ENCODE results near the gene PIGC.

Gene PIGC

DNA sequence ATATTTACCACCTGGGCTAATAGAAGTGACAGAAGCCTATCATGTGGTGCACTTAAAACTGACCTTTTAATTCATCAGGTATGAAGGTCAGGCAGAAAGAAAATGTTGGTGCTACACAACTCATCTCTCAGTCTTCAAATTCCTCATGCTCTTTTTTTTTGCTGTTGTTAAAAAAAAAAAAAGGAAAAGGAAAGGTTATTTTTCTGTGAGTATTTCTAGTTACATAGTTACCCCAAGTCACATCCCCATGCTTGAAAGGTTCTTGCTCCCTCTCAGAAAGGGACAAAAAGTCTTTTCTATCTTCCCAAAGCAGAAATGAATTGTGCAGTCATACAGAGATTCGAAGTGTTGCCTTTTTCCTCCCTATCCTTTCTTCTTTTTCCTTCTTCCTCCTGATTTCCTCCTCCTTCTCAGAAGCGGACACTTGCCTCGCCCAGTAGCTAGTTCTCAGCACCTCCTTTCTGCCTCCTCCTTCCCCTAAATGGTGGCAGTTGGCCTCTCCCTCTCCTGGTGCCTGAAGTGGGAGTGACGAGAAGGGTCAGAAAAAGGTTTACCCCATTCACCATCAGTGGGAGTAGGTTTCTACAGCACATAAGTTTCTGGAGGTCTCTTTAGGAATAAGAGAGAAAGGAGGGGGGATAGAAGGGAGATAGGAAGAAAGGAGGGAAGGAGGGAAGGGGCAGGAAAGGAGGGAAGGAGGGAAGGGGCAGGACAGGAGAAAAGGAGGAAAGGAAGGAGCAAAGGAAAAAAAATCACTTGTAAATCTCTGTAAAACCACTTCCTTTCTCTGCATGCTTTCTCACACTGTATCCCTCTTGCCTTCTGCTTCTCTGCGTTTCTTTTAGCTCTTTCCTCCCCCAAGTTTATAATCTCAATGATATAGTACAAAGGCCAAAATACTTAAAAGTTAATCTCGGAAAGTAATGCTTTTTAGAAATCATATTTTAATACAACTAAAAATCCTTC lies 43.8 kb downstream of the PIGC start:
- DNase-seq (ENCODE audit: low read depth in 1 of 2, low spot score in 1 of 2), result no peak
- no peak for TF ChIP-seq JUND (IDR thresholded peaks at IDR 0.05; ENCODE audit: low read depth)
- in situ Hi-C loops (cut with HindIII; ENCODE audit: low pct_unique_long_range_greater_than_20kb, low sequenced_read_pairs), result no loop called here

DNA sequence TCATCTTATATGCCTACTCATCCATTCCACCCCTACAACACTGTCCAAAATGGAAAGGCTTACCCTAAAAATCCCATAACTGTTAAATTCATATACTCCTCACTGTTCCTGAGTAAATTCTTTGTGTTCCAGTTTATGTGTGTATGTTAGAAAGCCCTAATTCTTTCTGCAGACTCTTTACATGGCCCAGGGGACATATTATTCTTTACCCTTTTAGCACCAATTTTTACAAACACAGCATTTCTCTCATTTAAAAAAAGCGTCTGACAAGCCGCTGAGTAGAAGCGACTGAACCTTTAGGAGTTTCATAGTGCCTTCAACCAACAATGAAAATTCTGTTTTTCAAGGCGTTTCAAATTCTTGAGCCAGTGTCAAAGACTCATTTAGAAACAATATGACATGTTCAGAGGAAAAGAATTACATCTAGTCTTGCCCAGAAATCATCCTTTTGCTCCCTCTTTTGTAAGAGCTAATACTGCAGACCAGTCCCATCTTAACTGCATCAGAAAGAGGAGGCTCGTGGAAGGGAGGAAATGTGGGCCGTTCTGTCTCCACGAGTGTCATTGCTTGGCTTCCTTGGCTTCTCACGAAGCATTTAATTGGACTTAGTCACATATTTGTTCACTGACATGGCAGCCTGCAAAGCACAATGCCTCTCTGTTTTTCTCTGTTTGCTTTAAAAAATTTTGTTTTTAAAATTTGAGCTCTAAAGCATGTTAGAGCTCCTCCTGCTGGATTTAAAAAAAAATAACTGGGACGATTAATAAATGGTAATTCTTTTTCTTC lies 44.7 kb downstream of the PIGC start:
- no peak for TF ChIP-seq JUND (IDR thresholded peaks at IDR 0.05; ENCODE audit: low read depth)
- in situ Hi-C loops (cut with HindIII; ENCODE audit: low pct_unique_long_range_greater_than_20kb, low sequenced_read_pairs), result no loop called here
- peak; percentile 22 to 71 for DNase-seq (ENCODE audit: low read depth in 1 of 2, low spot score in 1 of 2)

DNA sequence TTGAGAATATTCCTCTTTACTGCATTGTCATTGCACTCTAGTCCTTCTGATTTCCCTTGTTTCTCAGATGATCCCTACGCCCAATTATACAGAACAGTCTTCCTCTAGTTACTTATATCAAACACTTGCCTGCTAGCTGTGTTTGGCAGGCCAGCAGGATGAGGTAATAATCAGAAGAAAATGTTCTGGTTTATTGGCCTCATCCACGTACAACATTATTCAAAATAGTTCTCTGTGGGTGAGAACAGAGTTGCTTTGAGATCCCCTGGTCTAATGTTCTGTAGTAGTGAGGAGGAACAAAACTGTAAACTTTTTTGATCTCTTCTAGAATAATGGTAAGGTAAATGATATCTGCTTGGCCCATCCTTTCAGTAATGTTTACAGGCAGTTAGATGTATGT lies 45.7 kb downstream of the PIGC start:
- no peak for DNase-seq (ENCODE audit: low read depth in 1 of 2, low spot score in 1 of 2)
- in situ Hi-C loops (cut with HindIII; ENCODE audit: low pct_unique_long_range_greater_than_20kb, low sequenced_read_pairs), result no loop called here
- TF ChIP-seq JUND (IDR thresholded peaks at IDR 0.05; ENCODE audit: low read depth), result no peak

DNA sequence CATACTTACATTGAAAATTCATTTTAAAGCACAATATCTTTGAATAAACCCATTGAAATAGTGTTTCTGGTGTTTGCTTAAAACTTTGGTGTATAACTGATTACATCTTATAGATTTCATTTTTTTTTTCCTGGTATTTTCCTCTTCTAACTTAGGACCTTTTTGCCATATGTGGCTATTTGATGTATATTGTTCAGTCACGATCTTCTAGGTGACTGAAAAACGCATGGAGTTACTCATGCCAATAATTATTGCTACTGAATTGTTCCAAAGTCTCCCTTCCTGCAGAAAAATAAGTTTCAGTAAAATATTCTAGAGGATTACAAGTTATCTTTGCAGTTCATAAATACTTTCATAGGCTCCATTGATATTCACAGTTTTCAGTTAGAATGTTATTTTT lies 46.2 kb downstream of the PIGC start:
- in situ Hi-C loops (cut with HindIII; ENCODE audit: low pct_unique_long_range_greater_than_20kb, low sequenced_read_pairs), result no loop called here
- no peak for TF ChIP-seq JUND (IDR thresholded peaks at IDR 0.05; ENCODE audit: low read depth)
- DNase-seq (ENCODE audit: low read depth in 1 of 2, low spot score in 1 of 2), result no peak

DNA sequence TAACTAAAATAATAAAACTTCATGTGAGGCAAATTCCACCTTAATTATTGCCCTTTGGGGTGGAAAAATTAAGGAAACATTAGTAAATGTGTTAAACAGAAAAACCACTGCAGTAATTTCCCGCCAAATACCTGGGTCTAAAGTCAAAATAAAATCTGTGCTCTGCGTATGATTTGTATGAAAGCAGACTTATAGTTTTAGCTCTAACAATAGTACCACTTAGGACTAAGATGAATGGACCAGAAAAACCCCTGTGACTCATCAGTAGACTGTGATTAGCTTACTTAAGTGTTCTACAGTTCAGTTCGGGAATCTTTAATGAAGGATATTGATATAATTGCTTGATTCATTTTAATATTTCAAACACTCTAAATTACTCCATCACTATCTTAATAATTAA lies 46.6 kb downstream of the PIGC start:
- no peak for DNase-seq (ENCODE audit: low read depth in 1 of 2, low spot score in 1 of 2)
- in situ Hi-C loops (cut with HindIII; ENCODE audit: low pct_unique_long_range_greater_than_20kb, low sequenced_read_pairs), result no loop called here
- no peak for TF ChIP-seq JUND (IDR thresholded peaks at IDR 0.05; ENCODE audit: low read depth)

DNA sequence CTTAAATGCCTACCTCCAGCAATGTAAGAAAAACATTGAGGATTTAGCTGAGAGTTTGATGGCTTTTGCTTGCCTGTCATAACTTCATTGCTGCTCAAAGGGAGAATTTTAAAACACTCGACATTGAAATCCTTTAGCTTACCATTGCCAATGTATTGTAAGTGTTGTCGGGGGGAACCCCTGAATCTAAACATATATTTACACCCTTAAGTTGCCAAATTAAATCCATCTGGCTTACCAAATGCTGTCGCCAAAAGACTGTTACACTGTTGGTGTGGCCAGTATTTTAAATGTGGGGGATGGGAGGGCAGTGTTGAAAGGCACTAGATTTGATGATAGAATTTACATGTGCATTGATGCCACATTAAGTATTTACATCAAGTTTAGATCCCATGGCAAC lies 48.3 kb downstream of the PIGC start:
- in situ Hi-C loops (cut with HindIII; ENCODE audit: low pct_unique_long_range_greater_than_20kb, low sequenced_read_pairs), result no loop called here
- DNase-seq (ENCODE audit: low read depth in 1 of 2, low spot score in 1 of 2), result no peak
- TF ChIP-seq JUND (IDR thresholded peaks at IDR 0.05; ENCODE audit: low read depth), result no peak

DNA sequence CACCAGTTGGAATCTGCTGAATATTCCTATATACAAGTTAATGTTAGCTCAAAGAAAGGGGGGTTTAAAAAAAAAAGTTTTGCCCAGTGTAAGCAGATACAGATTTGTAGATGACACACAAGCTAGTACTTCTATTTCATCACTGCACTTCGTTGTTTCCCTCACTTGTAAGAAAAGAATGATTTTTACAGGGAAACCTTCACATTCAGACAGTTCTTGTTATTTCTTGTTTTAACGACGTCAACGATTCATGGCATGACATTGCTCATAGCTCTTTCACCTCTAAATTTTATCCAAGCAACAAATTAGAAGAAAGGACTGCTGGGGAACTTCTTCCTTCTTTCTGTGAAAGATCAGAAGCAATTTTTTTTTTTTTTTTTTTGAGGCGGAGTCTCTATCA lies 49.1 kb downstream of the PIGC start:
- TF ChIP-seq JUND (IDR thresholded peaks at IDR 0.05; ENCODE audit: low read depth), result no peak
- no peak for DNase-seq (ENCODE audit: low read depth in 1 of 2, low spot score in 1 of 2)
- in situ Hi-C loops (cut with HindIII; ENCODE audit: low pct_unique_long_range_greater_than_20kb, low sequenced_read_pairs), result no loop called here

DNA sequence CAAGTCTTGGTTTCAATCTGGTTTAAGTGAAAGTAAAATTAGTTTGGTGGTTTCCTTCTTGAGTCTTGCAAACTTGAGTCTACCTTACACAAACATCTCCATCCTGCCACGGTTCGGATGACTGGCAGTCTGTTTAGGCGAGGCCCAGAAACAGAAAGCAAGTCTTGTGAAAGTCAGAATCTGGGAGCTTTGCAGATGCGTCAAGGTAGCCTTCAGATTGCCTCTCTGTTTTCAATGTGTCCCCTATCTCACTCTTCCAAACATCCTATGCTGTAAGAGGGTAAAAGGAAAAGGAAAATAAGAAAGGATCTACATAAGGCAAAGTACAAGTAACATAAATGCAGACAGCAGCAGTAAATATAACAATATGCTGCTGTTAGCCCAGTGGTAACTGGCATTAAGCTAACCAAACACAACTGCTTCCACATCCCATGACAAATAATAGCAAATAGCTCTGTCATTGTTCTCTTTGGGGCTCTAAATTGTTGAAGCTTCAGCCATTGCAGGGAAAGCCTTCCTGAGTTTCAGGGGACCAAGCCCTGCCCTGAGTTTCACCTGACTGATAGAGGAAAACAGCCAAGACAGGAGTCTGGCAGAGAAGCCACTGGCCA lies 49.6 kb downstream of the PIGC start:
- no peak for TF ChIP-seq JUND (IDR thresholded peaks at IDR 0.05; ENCODE audit: low read depth)
- in situ Hi-C loops (cut with HindIII; ENCODE audit: low pct_unique_long_range_greater_than_20kb, low sequenced_read_pairs), result no loop called here
- DNase-seq (ENCODE audit: low read depth in 1 of 2, low spot score in 1 of 2), result no peak

DNA sequence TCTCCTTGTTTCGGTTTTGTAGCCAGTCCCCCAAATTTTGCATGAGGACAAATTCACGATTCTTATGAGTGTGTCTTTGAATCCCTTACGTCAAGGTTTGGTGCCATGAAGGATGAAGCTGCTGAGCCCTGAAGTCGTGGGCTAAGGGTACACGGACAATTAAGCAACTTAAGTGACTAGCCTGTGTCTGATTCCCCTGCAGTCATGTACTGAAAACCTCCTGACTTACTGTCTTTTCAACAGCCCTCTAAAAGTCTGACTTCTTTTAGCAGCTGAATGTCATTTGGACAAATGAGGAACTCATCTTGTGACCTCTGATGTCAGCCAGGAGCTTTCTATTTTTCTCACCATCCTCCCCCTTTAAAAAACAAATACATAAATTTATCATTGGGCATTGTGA lies 50.5 kb downstream of the PIGC start:
- in situ Hi-C loops (cut with HindIII; ENCODE audit: low pct_unique_long_range_greater_than_20kb, low sequenced_read_pairs), result no loop called here
- DNase-seq (ENCODE audit: low read depth in 1 of 2, low spot score in 1 of 2), result no peak
- no peak for TF ChIP-seq JUND (IDR thresholded peaks at IDR 0.05; ENCODE audit: low read depth)

DNA sequence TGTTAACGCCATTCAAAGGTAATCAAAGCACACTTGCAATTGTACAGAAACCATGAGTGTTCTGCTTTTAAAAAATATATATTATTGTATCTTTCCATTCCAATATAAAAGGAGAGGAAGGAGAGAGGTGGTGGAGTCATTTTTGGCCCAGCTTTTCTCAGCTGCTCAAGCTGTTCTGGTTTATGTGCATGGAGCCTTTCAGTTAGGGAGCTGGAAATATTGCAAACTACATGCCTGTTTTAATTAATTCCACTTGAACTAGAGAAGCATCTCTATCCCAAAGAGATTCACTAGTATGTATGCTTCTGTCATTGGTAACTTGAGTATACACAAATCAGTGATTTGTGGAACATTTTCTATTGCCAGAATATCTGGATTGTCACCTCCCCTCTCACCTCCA lies 51.9 kb downstream of the PIGC start:
- DNase-seq (ENCODE audit: low read depth in 1 of 2, low spot score in 1 of 2), result no peak
- in situ Hi-C loops (cut with HindIII; ENCODE audit: low pct_unique_long_range_greater_than_20kb, low sequenced_read_pairs), result no loop called here
- no peak for TF ChIP-seq JUND (IDR thresholded peaks at IDR 0.05; ENCODE audit: low read depth)
